Activated CD8-positive, alpha-beta T cell treated with anti-CD3 and anti-CD28 coated beads for 36 hours (primary cell): Measurements from ENCODE around the gene NKX2-2. TPM values are rescaled to one million over a fixed set of nuclear protein-coding genes. Genes with fewer than 3 reads are reported as not detected.

Experiments used
- ATAC-seq: fragments of 200-7000 bp; cut with Tn5 transposase; one replicate; pipeline ENCODE4 v1.10.0; 2021; ENCODE audit warnings: mild to moderate bottlenecking, moderate library complexity
- CTCF ChIA-PET: fragments of 350-600 bp; sonication (Branson Sonifier 250); formaldehyde crosslinking; loops from one replicate; lab custom pipeline; 2021; ENCODE audit warnings: antibody characterized with exemption; lab: Charles Lee
- POLR2A ChIA-PET: fragments of 350-600 bp; sonication (Branson Sonifier 250); formaldehyde crosslinking; loops from one replicate; lab custom pipeline; 2021; ENCODE audit warnings: antibody characterized with exemption; lab: Charles Lee
- DNase-seq: peaks from one replicate; pipeline ENCODE4 v3.0.0-alpha.2; 2020
- H3K27ac Mint-ChIP-seq: one replicate; pipeline ENCODE4 v1.8.0; 2021; ENCODE audit warnings: mild to moderate bottlenecking, mixed read lengths
- H3K27me3 Mint-ChIP-seq: one replicate; pipeline ENCODE4 v1.8.0; 2021; ENCODE audit warnings: mixed read lengths
- H3K36me3 Mint-ChIP-seq: one replicate; pipeline ENCODE4 v1.8.0; 2021; ENCODE audit warnings: low read depth, mixed read lengths
- H3K4me1 Mint-ChIP-seq: one replicate; pipeline ENCODE4 v1.8.0; 2021; ENCODE audit warnings: low read depth, mixed read lengths
- H3K4me3 Mint-ChIP-seq: one replicate; pipeline ENCODE4 v1.8.0; 2021; ENCODE audit warnings: mild to moderate bottlenecking, moderate library complexity, mixed read lengths
- H3K9me3 Mint-ChIP-seq: one replicate; pipeline ENCODE4 v1.8.0; 2021; ENCODE audit warnings: mixed read lengths
- CTCF ChIP-seq: fragments of 200-600 bp; IDR thresholded peaks from one replicate; pipeline ENCODE4 v1.8.0; 2022; ENCODE audit warnings: antibody characterized with exemption, mild to moderate bottlenecking
- intact Hi-C: fragments of 100-400 bp; cut with micrococcal nuclease; formaldehyde crosslinking; loops from one replicate; pipeline ENCODE4 v1.10.0; 2022
- total RNA-seq, 2 experiments: library from RNA; stranded (reverse); gene quantifications; one replicate each; pipeline ENCODE4 v1.2.3, GENCODE V29; 2021

Gene NKX2-2
- total RNA-seq, 2 experiments from 2014 or later = not detected

GRCh38 chr20:21516180-21516567, 2.3 kb upstream of the NKX2-2 start:
- Mint-ChIP-seq H3K9me3 (no peaks in the 10 kb centered on the region), H3K27ac (no peak overlapping the region), H3K36me3 (no peaks in the 10 kb centered on the region), H3K27me3 (peaks cover 77% of the 10 kb centered on the region), H3K4me1 (peaks cover 32% of the 10 kb centered on the region), H3K4me3 (no peak overlapping the region)
- intact Hi-C loops = loop anchor here (5.0 to 10.0 kb wide), 3 partner anchors 186 to 1069 kb away; partner anchors contain the start of genes FOXA2 and LINC00237
- ChIA-PET POLR2A (no interaction called here), CTCF (interaction anchor here (5.0 kb wide), 1 partner anchor 281 kb away, joined by 26 read pairs; no protein-coding TSS in a partner anchor)
- no peak for TF ChIP-seq CTCF
- DNase-seq = no peak
- ATAC-seq = no peak

- H3K36me3 Mint-ChIP-seq = no peaks in the 10 kb centered on the region
- ATAC-seq = no peak
- H3K9me3 Mint-ChIP-seq = no peaks in the 10 kb centered on the region
- TF ChIP-seq CTCF = no peak
- no peak overlapping the region for H3K27ac Mint-ChIP-seq
- H3K4me1 Mint-ChIP-seq = peaks cover 29% of the 10 kb centered on the region
- H3K4me3 Mint-ChIP-seq = no peak overlapping the region
- intact Hi-C loops = loop anchor here (5.0 to 10.0 kb wide), 3 partner anchors 187 to 1069 kb away; partner anchors contain the start of genes FOXA2 and LINC00237
- peaks cover 74% of the 10 kb centered on the region for H3K27me3 Mint-ChIP-seq
- DNase-seq = no peak
- ChIA-PET CTCF (interaction anchor here (1.0 to 5.0 kb wide), 2 partner anchors 11 to 280 kb away, joined by 4 to 26 read pairs; no protein-coding TSS in a partner anchor), POLR2A (no interaction called here)
Measured at GRCh38 chr20:21515300-21516179, 1.7 kb upstream of the NKX2-2 start.

- intact Hi-C loops = loop anchor here (5.0 to 10.0 kb wide), 3 partner anchors 188 to 1070 kb away; partner anchors contain the start of genes FOXA2 and LINC00237
- Mint-ChIP-seq H3K36me3 (no peaks in the 10 kb centered on the region), H3K4me3 (no peak overlapping the region), H3K4me1 (peaks cover 31% of the 10 kb centered on the region), H3K27me3 (peaks cover 74% of the 10 kb centered on the region), H3K9me3 (no peaks in the 10 kb centered on the region), H3K27ac (no peak overlapping the region)
- CTCF ChIA-PET = interaction anchor here (0.7 to 5.0 kb wide), 3 partner anchors 10 to 279 kb away, joined by 3 to 26 read pairs (median 4); no protein-coding TSS in a partner anchor
- POLR2A ChIA-PET = no interaction called here
- ATAC-seq (no peak), DNase-seq (no peak)
- no peak for TF ChIP-seq CTCF
Measured at GRCh38 chr20:21514553-21515251, 838 bp upstream of the NKX2-2 start.

- H3K4me1 Mint-ChIP-seq = peaks cover 31% of the 10 kb centered on the region
- POLR2A ChIA-PET = interaction anchor here (1.0 to 1.1 kb wide), 2 partner anchors 123 to 277 kb away, joined by 3 read pairs; no protein-coding TSS in a partner anchor
- no peaks in the 10 kb centered on the region for H3K36me3 Mint-ChIP-seq
- H3K27me3 Mint-ChIP-seq = peaks cover 71% of the 10 kb centered on the region
- no peak overlapping the region for H3K4me3 Mint-ChIP-seq
- intact Hi-C loops = loop anchor here (10.0 kb wide), 2 partner anchors 408 to 1072 kb away; partner anchors contain the start of genes FOXA2 and LINC00237
- TF ChIP-seq CTCF = no peak
- DNase-seq (no peak), ATAC-seq (no peak)
- H3K27ac Mint-ChIP-seq = no peak overlapping the region
- CTCF ChIA-PET = no interaction called here
- H3K9me3 Mint-ChIP-seq = no peaks in the 10 kb centered on the region
Measured at GRCh38 chr20:21513181-21513663, 642 bp downstream of the NKX2-2 start.
